OCI-LY7 (cell line): ENCODE results near the gene XPOT. TPM values are rescaled to one million over a fixed set of nuclear protein-coding genes. Genes with fewer than 3 reads are reported as not detected.
"Not testable (repeated sequence)": the region's sequence is repeated elsewhere in the genome, so short reads cannot be mapped to it uniquely, and the experiment has no call there.

Experiments
- Bru-seq: library from RNA; stranded (reverse); fragments of 400-500 nt; gene quantifications from one replicate; lab custom pipeline; 2021; lab: Mats Ljungman, UMichigan
- BruChase-seq, 2 experiments: library from RNA; stranded (reverse); fragments of 400-500 nt; gene quantifications; one replicate each; lab custom pipeline; 2021; lab: Mats Ljungman, UMichigan
- BruUV-seq: library from RNA; stranded (reverse); fragments of 400-500 nt; replicated peaks from 2 replicates; lab custom pipeline; 2021; lab: Mats Ljungman, UMichigan
- CTCF ChIA-PET: fragments of 300-600 bp; sonication (Branson Sonifier 250); formaldehyde crosslinking; loops from one replicate; lab custom pipeline; 2022; ENCODE audit warnings: antibody characterized with exemption; ENCODE audit not compliant: unreplicated experiment; lab: Charles Lee
- POLR2A ChIA-PET: fragments of 300-600 bp; sonication (Branson Sonifier 250); formaldehyde crosslinking; loops from one replicate; lab custom pipeline; 2022; ENCODE audit warnings: antibody characterized with exemption; lab: Charles Lee
- DNase-seq: peaks from one replicate; pipeline ENCODE4 v3.0.0-alpha.2; 2015; ENCODE audit warnings: low spot score
- H2AFZ ChIP-seq: fragments of 200-600 bp; sonication (generic), shearing (Covaris generic); 2 replicates; pipeline ENCODE4 v1.6.1; 2014; ENCODE audit warnings: mild to moderate bottlenecking, antibody characterized with exemption, low read length, moderate library complexity
- H3K27ac ChIP-seq: fragments of 200-600 bp; sonication (generic); 2 replicates; pipeline ENCODE4 v1.5.1; 2014; ENCODE audit warnings: mixed run types, low read depth, mild to moderate bottlenecking, moderate library complexity, low read length, inconsistent platforms; ENCODE audit not compliant: poor library complexity, severe bottlenecking
- H3K36me3 ChIP-seq: fragments of 200-600 bp; sonication (generic); 2 replicates; pipeline ENCODE4 v1.6.1; 2014; ENCODE audit warnings: mild to moderate bottlenecking, antibody characterized with exemption, low read length, moderate library complexity, mixed read lengths; ENCODE audit not compliant: insufficient read depth
- H3K4me1 ChIP-seq: fragments of 200-600 bp; sonication (generic); 2 replicates; pipeline ENCODE4 v1.5.1; 2014; ENCODE audit warnings: mild to moderate bottlenecking, low read length; ENCODE audit not compliant: insufficient read depth, poor library complexity, severe bottlenecking
- H3K4me2 ChIP-seq: fragments of 200-600 bp; sonication (generic); 2 replicates; pipeline ENCODE4 v1.6.1; 2014; ENCODE audit warnings: mild to moderate bottlenecking, low read length
- H3K4me3 ChIP-seq: fragments of 200-600 bp; sonication (generic); 2 replicates; pipeline ENCODE4 v1.5.1; 2014; ENCODE audit warnings: mild to moderate bottlenecking, low read depth, low read length; ENCODE audit not compliant: poor library complexity, severe bottlenecking
- H3K79me2 ChIP-seq: fragments of 200-600 bp; sonication (generic); 2 replicates; pipeline ENCODE4 v1.6.1; 2016; ENCODE audit warnings: low read depth, mild to moderate bottlenecking, low read length, moderate library complexity, mixed read lengths; ENCODE audit not compliant: insufficient read depth
- H3K9me2 ChIP-seq: fragments of 200-600 bp; sonication (generic); 2 replicates; pipeline ENCODE4 v1.6.1; 2016; ENCODE audit warnings: mild to moderate bottlenecking, low read length, mixed read lengths; ENCODE audit not compliant: insufficient read depth
- H3K9me3 ChIP-seq: fragments of 200-600 bp; sonication (generic); 2 replicates; pipeline ENCODE4 v1.6.1; 2014; ENCODE audit warnings: mild to moderate bottlenecking, mixed run types, low read length, mixed read lengths
- H4K20me1 ChIP-seq: fragments of 200-600 bp; sonication (generic); 2 replicates; pipeline ENCODE4 v1.6.1; 2014; ENCODE audit warnings: mild to moderate bottlenecking, antibody characterized with exemption, low read length, moderate library complexity, mixed read lengths; ENCODE audit not compliant: insufficient read depth
- EZH2phosphoT487 ChIP-seq: fragments of 200-600 bp; sonication (generic); IDR thresholded peaks from 2 replicates; pipeline ENCODE4 v1.6.1; 2018; ENCODE audit warnings: low read depth, borderline replicate concordance, mild to moderate bottlenecking, mixed run types, antibody characterized with exemption, low read length, moderate library complexity, mixed read lengths
- intact Hi-C: fragments of 100-400 bp; cut with micrococcal nuclease; formaldehyde crosslinking; loops from one replicate; pipeline ENCODE4 v1.10.0; 2022; ENCODE audit not compliant: unreplicated experiment
- long read RNA-seq: library from polyadenylated mRNA; stranded (forward); transcript quantifications from one replicate; pipeline ENCODE4 v2.0.0, GENCODE V29; 2022
- total RNA-seq, 2 experiments: library from RNA; depleted of rRNA in 1 of 2; stranded (reverse); fragments of >200 nt in 1 of 2; shearing (Covaris generic) in 1 of 2; gene quantifications; 2 replicates each; pipeline ENCODE4 v1.2.3, GENCODE V29; 2014 to 2022
- TF ChIP-seq, protein P1 (sequence below): fragments of 200-600 bp; sonication (generic); conservative IDR thresholded peaks from 2 replicates; pipeline ENCODE4 v1.5.1; 2014; ENCODE audit warnings: mild to moderate bottlenecking, antibody characterized with exemption, low read length, moderate library complexity, mixed read lengths

The XPOT gene, protein sequence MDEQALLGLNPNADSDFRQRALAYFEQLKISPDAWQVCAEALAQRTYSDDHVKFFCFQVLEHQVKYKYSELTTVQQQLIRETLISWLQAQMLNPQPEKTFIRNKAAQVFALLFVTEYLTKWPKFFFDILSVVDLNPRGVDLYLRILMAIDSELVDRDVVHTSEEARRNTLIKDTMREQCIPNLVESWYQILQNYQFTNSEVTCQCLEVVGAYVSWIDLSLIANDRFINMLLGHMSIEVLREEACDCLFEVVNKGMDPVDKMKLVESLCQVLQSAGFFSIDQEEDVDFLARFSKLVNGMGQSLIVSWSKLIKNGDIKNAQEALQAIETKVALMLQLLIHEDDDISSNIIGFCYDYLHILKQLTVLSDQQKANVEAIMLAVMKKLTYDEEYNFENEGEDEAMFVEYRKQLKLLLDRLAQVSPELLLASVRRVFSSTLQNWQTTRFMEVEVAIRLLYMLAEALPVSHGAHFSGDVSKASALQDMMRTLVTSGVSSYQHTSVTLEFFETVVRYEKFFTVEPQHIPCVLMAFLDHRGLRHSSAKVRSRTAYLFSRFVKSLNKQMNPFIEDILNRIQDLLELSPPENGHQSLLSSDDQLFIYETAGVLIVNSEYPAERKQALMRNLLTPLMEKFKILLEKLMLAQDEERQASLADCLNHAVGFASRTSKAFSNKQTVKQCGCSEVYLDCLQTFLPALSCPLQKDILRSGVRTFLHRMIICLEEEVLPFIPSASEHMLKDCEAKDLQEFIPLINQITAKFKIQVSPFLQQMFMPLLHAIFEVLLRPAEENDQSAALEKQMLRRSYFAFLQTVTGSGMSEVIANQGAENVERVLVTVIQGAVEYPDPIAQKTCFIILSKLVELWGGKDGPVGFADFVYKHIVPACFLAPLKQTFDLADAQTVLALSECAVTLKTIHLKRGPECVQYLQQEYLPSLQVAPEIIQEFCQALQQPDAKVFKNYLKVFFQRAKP
- 86.8 and 101 TPM in 2 replicates for total RNA-seq (2014; rRNA removed; shearing (Covaris generic))
- 205 and 210 TPM in 2 replicates for total RNA-seq (2022)
- percentile 94 among the genes with signal in this experiment for Bru-seq, nascent RNA
- percentile 98 among the genes with signal in this experiment for BruChase-seq, experiment 1, labeled RNA remaining after a 6-hour chase
- percentile 95 among the genes with signal in this experiment for BruChase-seq, experiment 2, labeled RNA remaining after a 2-hour chase
- long read RNA-seq, full-length matches to known transcripts = 523 of 713 reads
- long read RNA-seq, partial matches to known transcripts = 36 of 713 reads
- long read RNA-seq, other reads (novel, unspliced or antisense) = 154 of 713 reads

DNA sequence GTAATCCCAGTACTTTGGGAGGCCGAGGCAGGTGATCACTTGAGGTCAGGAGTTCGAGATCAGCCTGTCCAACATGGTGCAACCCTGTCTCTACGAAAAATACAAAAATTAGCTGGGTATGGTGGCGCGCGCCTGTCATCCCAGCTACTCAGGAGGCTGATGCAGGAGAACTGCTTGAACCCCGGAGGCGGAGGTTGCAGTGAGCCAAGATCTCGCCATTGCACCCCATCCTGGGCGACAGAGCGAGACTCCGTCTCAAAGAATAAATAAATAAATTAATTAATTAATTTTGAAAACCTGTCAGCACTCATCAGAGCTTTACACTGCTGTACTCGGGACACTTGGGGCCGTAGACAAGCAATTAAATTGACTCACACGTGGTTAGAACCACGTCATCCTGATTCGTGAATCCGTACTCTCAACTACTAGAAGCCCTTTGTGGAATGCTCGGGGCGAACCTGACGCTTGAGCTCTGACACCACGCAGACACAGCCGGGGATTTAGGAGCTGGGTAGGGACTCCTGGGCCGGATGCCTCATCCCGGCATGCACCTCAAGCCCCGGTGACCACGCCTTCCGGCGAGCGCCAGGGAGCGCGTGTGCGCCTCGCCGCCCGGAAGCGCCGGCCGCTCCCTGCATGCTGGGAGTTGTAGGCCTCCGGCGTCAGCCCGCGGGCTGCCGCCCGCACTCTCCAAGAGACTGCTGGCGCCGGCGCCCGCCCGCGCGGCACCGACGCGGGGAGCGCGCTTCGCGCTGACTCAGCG, at the start of gene XPOT:
TSS of gene XPOT (plus strand) at position 686 of the 763 bp plus-strand sequence. CDS start 5,644 bp downstream, outside the sequence.
- peak within 1 kb of the TSS; percentile 98 for H3K4me3 ChIP-seq
- peak within 1 kb of the TSS; percentile 84 for H2AFZ ChIP-seq
- DNase-seq = peak; percentile 97
- H4K20me1 ChIP-seq = peaks cover 4% of the 10 kb centered on the region; the same call in 1 of the 2 replicates
- no peak for TF ChIP-seq EZH2phosphoT487
- TF ChIP-seq, protein P1, sequence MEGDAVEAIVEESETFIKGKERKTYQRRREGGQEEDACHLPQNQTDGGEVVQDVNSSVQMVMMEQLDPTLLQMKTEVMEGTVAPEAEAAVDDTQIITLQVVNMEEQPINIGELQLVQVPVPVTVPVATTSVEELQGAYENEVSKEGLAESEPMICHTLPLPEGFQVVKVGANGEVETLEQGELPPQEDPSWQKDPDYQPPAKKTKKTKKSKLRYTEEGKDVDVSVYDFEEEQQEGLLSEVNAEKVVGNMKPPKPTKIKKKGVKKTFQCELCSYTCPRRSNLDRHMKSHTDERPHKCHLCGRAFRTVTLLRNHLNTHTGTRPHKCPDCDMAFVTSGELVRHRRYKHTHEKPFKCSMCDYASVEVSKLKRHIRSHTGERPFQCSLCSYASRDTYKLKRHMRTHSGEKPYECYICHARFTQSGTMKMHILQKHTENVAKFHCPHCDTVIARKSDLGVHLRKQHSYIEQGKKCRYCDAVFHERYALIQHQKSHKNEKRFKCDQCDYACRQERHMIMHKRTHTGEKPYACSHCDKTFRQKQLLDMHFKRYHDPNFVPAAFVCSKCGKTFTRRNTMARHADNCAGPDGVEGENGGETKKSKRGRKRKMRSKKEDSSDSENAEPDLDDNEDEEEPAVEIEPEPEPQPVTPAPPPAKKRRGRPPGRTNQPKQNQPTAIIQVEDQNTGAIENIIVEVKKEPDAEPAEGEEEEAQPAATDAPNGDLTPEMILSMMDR = no peak
- CTCF ChIA-PET = no interaction called here
- peaks cover 42% of the 10 kb centered on the region for H3K79me2 ChIP-seq
- no peaks in the 10 kb centered on the region for H3K9me2 ChIP-seq
- H3K4me1 ChIP-seq = peaks cover 21% of the 10 kb centered on the region
- TSS peak; percentile 96 for BruUV-seq
- H3K9me3 ChIP-seq = no peaks in the 10 kb centered on the region
- POLR2A ChIA-PET = interaction anchor here (0.6 to 1.2 kb wide), 5 partner anchors 12 to 1776 kb away, joined by 3 to 6 read pairs (median 4); no protein-coding TSS in a partner anchor
- intact Hi-C loops = loop anchor here (1.0 to 2.0 kb wide), 4 partner anchors 48 to 623 kb away; partner anchors contain the start of genes KICS2, RASSF3 and TBK1
- peak within 1 kb of the TSS; percentile 89 for H3K27ac ChIP-seq
- H3K4me2 ChIP-seq = peak within 1 kb of the TSS; percentile 94
- peaks cover 27% of the 10 kb centered on the region for H3K36me3 ChIP-seq

DNA sequence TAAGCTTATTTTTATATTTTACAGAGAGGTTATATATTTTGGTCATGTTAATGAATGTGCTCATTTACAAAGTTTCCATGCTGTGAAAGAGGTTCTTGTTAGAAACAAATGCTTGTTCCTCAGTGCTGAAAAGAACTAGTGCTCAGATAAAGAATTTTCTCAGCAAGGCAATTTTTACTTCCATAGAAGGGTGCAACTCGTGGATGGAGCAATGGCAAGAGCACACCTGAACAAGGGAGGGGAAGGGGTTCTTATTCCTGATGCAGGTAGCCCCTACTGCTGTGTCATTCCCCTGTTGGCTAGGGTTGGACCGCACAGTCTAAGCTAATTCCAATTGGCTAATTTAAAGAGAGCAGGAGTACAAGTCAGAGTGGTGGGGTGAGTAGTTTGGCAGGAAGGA, 48.0 kb upstream of the XPOT start:
- H3K4me1 ChIP-seq, H3K9me2 ChIP-seq, H3K9me3 ChIP-seq, H2AFZ ChIP-seq, H3K27ac ChIP-seq, H3K4me2 ChIP-seq, H3K79me2 ChIP-seq, H3K4me3 ChIP-seq, intact Hi-C loops, H3K36me3 ChIP-seq, DNase-seq, CTCF ChIA-PET, BruUV-seq, H4K20me1 ChIP-seq: not testable (repeated sequence)
- POLR2A ChIA-PET = interaction anchor here (0.6 kb wide), 2 partner anchors 12 to 1163 kb away, joined by 3 to 4 read pairs; no protein-coding TSS in a partner anchor

DNA sequence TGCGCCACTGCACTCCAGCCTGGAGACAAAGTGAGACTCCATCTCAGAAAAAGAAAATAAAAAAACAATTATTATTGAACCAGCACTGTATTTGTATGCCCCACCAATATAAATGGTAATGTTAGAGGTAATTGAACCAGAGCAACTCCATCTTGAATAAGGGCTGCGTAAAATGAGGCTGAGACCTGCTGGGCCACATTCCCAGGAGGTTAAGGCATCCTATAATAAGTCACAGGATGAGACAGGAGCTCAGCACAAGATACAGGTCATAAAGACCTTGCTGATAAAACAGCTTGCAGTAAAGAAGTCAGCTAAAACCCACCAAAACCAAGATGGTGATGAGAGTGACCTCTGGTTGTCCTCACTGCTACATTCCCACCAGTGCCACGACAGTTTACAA, 43.0 kb upstream of the XPOT start:
- H3K27ac ChIP-seq, H2AFZ ChIP-seq, H3K4me1 ChIP-seq, POLR2A ChIA-PET, CTCF ChIA-PET, H4K20me1 ChIP-seq, BruUV-seq, H3K9me2 ChIP-seq, H3K36me3 ChIP-seq, H3K4me2 ChIP-seq, DNase-seq, H3K79me2 ChIP-seq, H3K9me3 ChIP-seq, intact Hi-C loops, H3K4me3 ChIP-seq: not testable (repeated sequence)
